Stomach smooth muscle (tissue), 2 donors: ENCODE measurements around the gene QSOX2.

ENCODE experiments used
- H3K27ac ChIP-seq: one replicate; pipeline ENCODE4 v1.7.0; 2013; ENCODE audit warnings: mild to moderate bottlenecking, low read length, inconsistent platforms
- H3K27me3 ChIP-seq, 2 donors: one replicate each; pipeline ENCODE4 v1.7.0; 2013; ENCODE audit warnings: low read length in 2 of 2; ENCODE audit not compliant: insufficient read depth in 2 of 2, control insufficient read depth in 1 of 2
- H3K36me3 ChIP-seq, 2 donors: one replicate each; pipeline ENCODE4 v1.7.0; 2013; ENCODE audit warnings: low read length in 2 of 2; ENCODE audit not compliant: control insufficient read depth in 2 of 2, insufficient read depth in 2 of 2
- H3K4me1 ChIP-seq: one replicate; pipeline ENCODE4 v1.7.0; 2013; ENCODE audit warnings: low read length; ENCODE audit not compliant: control insufficient read depth, insufficient read depth
- H3K4me3 ChIP-seq, 2 donors: one replicate each; pipeline ENCODE4 v1.7.0; 2013; ENCODE audit warnings: low read length in 2 of 2
- H3K9ac ChIP-seq, 2 donors: one replicate each; pipeline ENCODE4 v1.7.0; 2013; ENCODE audit warnings: low read length in 2 of 2, mild to moderate bottlenecking in 1 of 2
- H3K9me3 ChIP-seq, 2 donors: one replicate each; pipeline ENCODE4 v1.7.0; 2013; ENCODE audit warnings: low read length in 2 of 2; ENCODE audit not compliant: control insufficient read depth in 2 of 2
- donor health status: healthy.
- donor health status: Pancreatic carcinoma.

The QSOX2 gene

GRCh38 chr9:136160381-136160841, 85.2 kb downstream of the QSOX2 start:
- H3K36me3 ChIP-seq = no peaks in the 10 kb centered on the region
- H3K9me3 ChIP-seq = no peaks in the 10 kb centered on the region
- H3K4me3 ChIP-seq = no peak overlapping the region
- peaks cover 15 to 22% of the 10 kb centered on the region in 2 donors for H3K27me3 ChIP-seq
- no peak overlapping the region for H3K27ac ChIP-seq
- no peak overlapping the region for H3K9ac ChIP-seq
- no peaks in the 10 kb centered on the region for H3K4me1 ChIP-seq

- H3K36me3 ChIP-seq = no peaks in the 10 kb centered on the region
- H3K27ac ChIP-seq = no peak overlapping the region
- H3K27me3 ChIP-seq = peaks cover 17 to 26% of the 10 kb centered on the region in 2 donors
- no peaks in the 10 kb centered on the region for H3K4me1 ChIP-seq
- no peak overlapping the region for H3K9ac ChIP-seq
- no peak overlapping the region for H3K4me3 ChIP-seq
- no peaks in the 10 kb centered on the region for H3K9me3 ChIP-seq
Measured at GRCh38 chr9:136159851-136160250, 85.8 kb downstream of the QSOX2 start.

GRCh38 chr9:136157477-136158265, 87.9 kb downstream of the QSOX2 start:
- Histone ChIP-seq H3K4me3 (no peak overlapping the region), H3K9me3 (no peaks in the 10 kb centered on the region), H3K4me1 (no peaks in the 10 kb centered on the region), H3K27ac (no peak overlapping the region), H3K9ac (no peak overlapping the region), H3K36me3 (no peaks in the 10 kb centered on the region), H3K27me3 (peaks cover 19 to 25% of the 10 kb centered on the region in 2 donors)
